GM10248 (cell line): ENCODE results near the gene KCND3.

Experiments used
- CTCF ChIA-PET: fragments of 300-600 bp; sonication (Branson Sonifier 250); formaldehyde crosslinking; extraction: SDS; loops from one replicate; lab custom pipeline; 2021; ENCODE audit warnings: antibody characterized with exemption; lab: Yijun Ruan, JAX
- POLR2A ChIA-PET: fragments of 350-650 bp; sonication (Branson Sonifier 250); formaldehyde crosslinking; extraction: SDS; loops from one replicate; lab custom pipeline; 2020; ENCODE audit warnings: antibody characterized with exemption; lab: Yijun Ruan, JAX
- DNase-seq: peaks from one replicate; pipeline ENCODE4 v3.0.0; 2012; ENCODE audit errors: extremely low spot score
- CTCF ChIP-seq: IDR thresholded peaks from 2 replicates; pipeline ENCODE4 v1.5.1; 2012; ENCODE audit warnings: mild to moderate bottlenecking, low read depth; ENCODE audit errors: extremely low read depth, missing control alignments, control extremely low read depth

The KCND3 gene

DNA sequence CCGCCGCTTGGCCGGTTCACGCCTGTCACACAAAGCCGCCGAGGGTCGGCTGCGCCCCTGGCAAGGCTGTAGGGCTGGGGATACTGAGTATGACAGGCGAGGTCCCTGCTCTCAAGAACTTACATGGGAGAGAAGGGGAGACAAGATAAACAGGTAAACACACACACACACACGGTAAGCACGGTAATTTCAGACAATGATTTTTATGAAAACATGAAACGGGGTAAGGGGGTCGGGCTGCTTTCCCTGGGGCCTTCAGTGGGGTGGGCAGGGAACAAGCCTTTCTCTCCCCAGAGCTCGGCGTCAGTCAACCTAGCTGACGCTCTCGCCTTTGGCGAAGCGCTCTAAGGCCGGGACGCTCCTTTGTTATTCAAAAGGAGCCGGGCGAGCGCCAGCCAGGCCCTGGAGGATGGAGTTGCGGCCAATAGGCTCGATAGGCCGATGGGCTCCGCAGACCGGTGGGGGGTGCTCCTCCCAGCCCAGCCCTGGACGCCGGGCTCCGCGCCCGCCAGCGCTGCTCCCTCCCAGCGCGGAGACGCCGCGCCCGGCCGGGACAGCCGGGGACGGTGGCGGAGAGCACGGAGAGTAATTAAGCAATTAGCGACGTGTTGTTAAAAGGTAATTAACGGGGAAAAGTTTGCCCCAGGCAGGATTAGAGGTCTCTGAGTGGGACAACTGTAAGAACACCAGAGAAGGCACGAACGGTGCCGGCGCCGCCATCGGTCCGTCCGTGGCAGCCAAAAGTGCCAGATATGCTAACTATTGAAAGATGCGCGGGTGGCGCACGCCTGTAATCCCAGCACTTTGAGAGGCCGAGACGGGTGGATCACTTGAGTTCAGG is 249.3 kb downstream of the KCND3 start:
- TF ChIP-seq CTCF, result peak; percentile 17
- ChIA-PET POLR2A (interaction anchor here (1.0 kb wide), 1 partner anchor 15 kb away, joined by 3 read pairs; no protein-coding TSS in a partner anchor), CTCF (interaction anchor here (1.1 to 6.6 kb wide), 4 partner anchors 15 to 232 kb away, joined by 4 to 51 read pairs (median 16); partner anchors contain the start of gene DDX20)
- DNase-seq, result no peak

DNA sequence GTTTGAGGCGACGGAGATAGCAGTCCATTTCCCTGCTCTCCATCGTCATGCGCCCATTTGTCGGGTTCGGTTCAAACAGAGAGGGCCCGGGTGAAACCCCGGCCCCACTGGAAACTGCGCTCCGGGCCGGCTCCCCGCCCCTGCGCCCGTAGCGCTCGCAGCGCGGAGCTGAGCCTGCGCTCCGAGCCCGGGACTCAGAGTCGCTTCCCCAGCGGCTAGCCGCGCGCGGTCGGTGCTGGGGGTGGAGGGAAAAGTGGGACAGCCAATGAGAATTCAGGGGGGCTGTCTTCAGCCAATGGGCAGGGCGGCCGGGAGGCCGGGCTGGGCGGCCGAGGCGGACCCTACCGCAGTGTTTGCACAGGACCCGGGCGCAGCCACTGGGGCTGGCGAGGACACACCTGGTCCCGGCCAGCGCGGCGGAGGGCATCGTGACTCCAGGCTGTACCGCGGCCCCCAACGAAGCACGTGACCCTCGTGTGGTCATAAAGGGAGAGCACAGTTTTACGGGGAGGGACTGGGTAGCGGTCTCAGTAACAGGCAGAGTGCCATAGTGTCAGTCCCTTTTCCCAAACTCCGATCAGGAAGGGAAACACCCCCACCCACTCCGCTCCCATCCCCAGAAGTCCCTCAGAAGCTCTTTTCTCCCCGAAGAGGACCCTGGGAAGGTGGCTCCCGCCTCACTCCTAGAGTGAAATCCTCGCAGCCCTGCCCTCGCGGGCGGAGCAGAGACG is 250.1 kb downstream of the KCND3 start, which contains the start of gene INKA2:
TSS of gene INKA2 (minus strand) at position 202 of the 731 bp plus-strand sequence. CDS start at position 49, 153 bp downstream.
- no peak for TF ChIP-seq CTCF
- DNase-seq, result peak; percentile 94
- CTCF ChIA-PET, result interaction anchor here (0.9 to 8.8 kb wide), 9 partner anchors 7 to 546 kb away, joined by 3 to 79 read pairs (median 10); partner anchors contain the start of gene DDX20
- POLR2A ChIA-PET, result interaction anchor here (0.5 to 1.0 kb wide), 3 partner anchors 16 to 521 kb away, joined by 3 to 4 read pairs (median 3); no protein-coding TSS in a partner anchor

DNA sequence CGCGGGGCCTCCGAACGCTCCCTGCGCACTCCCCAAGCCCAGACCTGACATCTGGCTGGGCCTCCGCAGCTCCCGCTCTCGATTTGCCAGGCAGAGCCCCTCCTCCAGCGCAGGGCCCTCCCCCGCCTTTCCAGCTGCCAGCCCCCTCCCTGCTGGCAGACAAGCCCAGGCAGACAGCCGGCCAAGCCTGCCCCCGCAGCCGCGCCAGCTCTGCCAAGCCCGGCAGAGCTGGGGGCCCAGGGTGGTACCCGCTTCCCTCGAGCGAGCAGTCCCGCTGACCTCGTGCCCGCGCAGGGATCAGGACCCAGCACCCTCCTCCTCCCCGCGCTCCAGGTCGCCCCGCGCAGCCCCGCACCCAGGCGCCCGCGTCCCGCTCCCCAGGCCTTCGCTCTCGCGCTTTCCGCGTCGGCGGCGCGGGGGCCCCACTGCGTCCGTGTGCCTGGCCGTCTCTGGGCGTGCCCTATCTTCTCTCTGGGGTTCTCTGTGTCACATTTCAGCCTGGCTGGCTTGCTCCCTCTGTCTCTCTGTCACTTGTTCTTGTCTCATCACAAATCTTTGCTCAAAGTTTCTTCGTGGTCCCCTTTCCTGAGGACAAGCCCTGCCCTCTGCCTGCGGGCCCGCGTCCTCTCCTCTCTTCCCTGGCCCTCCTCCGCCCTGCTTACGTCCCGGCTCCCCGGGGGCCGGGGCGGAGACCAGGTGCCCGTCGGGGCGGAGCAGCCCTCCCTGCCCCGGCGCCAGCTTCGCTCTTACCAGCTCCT is 250.9 kb downstream of the KCND3 start:
- peak; percentile 60 for DNase-seq
- POLR2A ChIA-PET, result interaction anchor here (0.6 to 1.0 kb wide), 3 partner anchors 16 to 776 kb away, joined by 3 to 4 read pairs (median 3); no protein-coding TSS in a partner anchor
- CTCF ChIA-PET, result interaction anchor here (0.9 to 8.8 kb wide), 10 partner anchors 8 to 546 kb away, joined by 3 to 79 read pairs (median 10); partner anchors contain the start of gene DDX20
- no peak for TF ChIP-seq CTCF

- DNase-seq, result no peak
- POLR2A ChIA-PET, result interaction anchor here (0.6 to 0.9 kb wide), 2 partner anchors 17 to 776 kb away, joined by 3 to 4 read pairs; no protein-coding TSS in a partner anchor
- no peak for TF ChIP-seq CTCF
- CTCF ChIA-PET, result interaction anchor here (1.9 to 8.8 kb wide), 6 partner anchors 8 to 230 kb away, joined by 6 to 79 read pairs (median 19); no protein-coding TSS in a partner anchor
Observed at GRCh38 chr1:111738133-111738435, 251.4 kb downstream of the KCND3 start.

DNA sequence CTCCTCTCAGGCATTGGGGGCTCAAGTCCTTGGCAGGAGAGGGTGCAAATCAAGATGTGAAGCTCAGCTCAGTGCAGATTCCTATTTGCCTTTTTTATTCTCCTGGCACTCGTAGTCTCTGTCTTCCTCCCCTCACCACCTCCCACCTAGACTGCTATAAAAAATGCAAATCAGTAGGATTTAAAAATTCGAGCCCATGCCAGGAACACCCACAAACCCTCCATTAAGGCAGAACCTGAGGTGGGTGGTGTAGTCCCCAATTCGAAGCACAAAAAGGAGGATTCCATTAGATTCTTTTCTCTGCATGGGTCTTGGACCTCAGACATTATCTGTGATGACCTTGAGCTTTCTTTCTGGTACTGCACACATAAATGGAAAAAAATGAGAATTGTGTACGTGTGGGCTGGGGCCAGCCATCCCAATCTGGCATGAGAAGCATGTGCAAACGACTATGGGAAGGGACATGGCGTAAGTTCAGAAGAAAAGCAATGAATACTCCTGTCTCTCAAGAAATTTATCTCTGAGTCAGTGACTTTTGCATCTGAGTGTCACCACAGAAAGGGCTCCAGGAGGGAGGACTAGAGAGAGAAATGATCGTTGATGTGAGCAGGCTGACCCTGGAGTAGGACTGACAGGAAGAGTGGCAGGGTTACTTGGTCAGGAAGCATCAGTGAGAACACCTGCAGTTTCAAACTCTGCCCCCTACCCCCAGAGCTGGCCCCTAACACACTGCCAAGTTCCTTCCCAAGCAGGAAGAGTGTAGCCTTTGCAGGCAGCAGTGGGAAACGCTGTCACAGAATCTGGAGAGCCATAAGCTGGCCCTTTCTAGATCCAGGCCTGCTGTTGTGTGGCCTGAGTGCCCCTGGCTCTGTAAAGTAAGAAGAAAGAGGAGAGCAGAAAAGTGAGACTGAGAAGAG is 252.0 kb downstream of the KCND3 start:
- TF ChIP-seq CTCF, result no peak
- DNase-seq, result no peak
- ChIA-PET POLR2A (interaction anchor here (0.6 to 0.9 kb wide), 2 partner anchors 17 to 775 kb away, joined by 3 to 4 read pairs; no protein-coding TSS in a partner anchor), CTCF (interaction anchor here (1.3 to 8.8 kb wide), 9 partner anchors 9 to 230 kb away, joined by 3 to 79 read pairs (median 16); partner anchors contain the start of gene DDX20)
